HL-60 (cell line): Measurements from ENCODE around the gene IPPK.
A peak's percentile ranks its signal among the peaks of the same experiment; 100 is the strongest.

Experiments used
- DNase-seq, 2 experiments: peaks; one replicate each; pipeline ENCODE4 v3.0.0-alpha.2; 2010 to 2020; ENCODE audit warnings: low read depth in 1 of 2, low spot score in 1 of 2
- H3K27ac ChIP-seq: fragments of 250-450 bp; sonication (Bioruptor Pico); replicated peaks from 2 replicates; pipeline ENCODE4 v1.5.1; 2020; ENCODE audit warnings: mild to moderate bottlenecking, moderate library complexity
- H3K27me3 ChIP-seq: fragments of 250-450 bp; sonication (Bioruptor Pico); 2 replicates; pipeline ENCODE4 v1.5.1; 2021; ENCODE audit warnings: mild to moderate bottlenecking, moderate library complexity; ENCODE audit not compliant: insufficient read depth, poor library complexity, severe bottlenecking
- H3K4me3 ChIP-seq: replicated peaks from 2 replicates; pipeline ENCODE4 v1.5.1; 2011; ENCODE audit warnings: mild to moderate bottlenecking, control low read depth, low read length; ENCODE audit not compliant: insufficient read depth
- CTCF ChIP-seq: IDR thresholded peaks from one replicate; pipeline ENCODE4 v1.5.1; 2011; ENCODE audit warnings: low read length, control low read depth, inconsistent platforms; ENCODE audit not compliant: insufficient read depth
- GABPA ChIP-seq: IDR thresholded peaks from 2 replicates; pipeline ENCODE4 v1.6.1; 2012; ENCODE audit warnings: low read depth
- POLR2AphosphoS5 ChIP-seq: IDR thresholded peaks from 2 replicates; pipeline ENCODE4 v1.6.1; 2012; ENCODE audit warnings: low read depth
- SPI1 ChIP-seq: IDR thresholded peaks from 2 replicates; pipeline ENCODE4 v1.6.1; 2012; ENCODE audit warnings: low read depth, mild to moderate bottlenecking, borderline replicate concordance
- TF ChIP-seq, protein P1 (sequence below): IDR thresholded peaks from 2 replicates; pipeline ENCODE4 v1.6.1; 2012; ENCODE audit warnings: low read depth; ENCODE audit not compliant: insufficient replicate concordance

Gene IPPK

GRCh38 chr9:92615790-92616189 lies 54.1 kb downstream of the IPPK start:
- TF ChIP-seq, protein P1, sequence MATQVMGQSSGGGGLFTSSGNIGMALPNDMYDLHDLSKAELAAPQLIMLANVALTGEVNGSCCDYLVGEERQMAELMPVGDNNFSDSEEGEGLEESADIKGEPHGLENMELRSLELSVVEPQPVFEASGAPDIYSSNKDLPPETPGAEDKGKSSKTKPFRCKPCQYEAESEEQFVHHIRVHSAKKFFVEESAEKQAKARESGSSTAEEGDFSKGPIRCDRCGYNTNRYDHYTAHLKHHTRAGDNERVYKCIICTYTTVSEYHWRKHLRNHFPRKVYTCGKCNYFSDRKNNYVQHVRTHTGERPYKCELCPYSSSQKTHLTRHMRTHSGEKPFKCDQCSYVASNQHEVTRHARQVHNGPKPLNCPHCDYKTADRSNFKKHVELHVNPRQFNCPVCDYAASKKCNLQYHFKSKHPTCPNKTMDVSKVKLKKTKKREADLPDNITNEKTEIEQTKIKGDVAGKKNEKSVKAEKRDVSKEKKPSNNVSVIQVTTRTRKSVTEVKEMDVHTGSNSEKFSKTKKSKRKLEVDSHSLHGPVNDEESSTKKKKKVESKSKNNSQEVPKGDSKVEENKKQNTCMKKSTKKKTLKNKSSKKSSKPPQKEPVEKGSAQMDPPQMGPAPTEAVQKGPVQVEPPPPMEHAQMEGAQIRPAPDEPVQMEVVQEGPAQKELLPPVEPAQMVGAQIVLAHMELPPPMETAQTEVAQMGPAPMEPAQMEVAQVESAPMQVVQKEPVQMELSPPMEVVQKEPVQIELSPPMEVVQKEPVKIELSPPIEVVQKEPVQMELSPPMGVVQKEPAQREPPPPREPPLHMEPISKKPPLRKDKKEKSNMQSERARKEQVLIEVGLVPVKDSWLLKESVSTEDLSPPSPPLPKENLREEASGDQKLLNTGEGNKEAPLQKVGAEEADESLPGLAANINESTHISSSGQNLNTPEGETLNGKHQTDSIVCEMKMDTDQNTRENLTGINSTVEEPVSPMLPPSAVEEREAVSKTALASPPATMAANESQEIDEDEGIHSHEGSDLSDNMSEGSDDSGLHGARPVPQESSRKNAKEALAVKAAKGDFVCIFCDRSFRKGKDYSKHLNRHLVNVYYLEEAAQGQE = no peak
- no peak for TF ChIP-seq GABPA
- no peak for DNase-seq

GRCh38 chr9:92614763-92615461 lies 55.0 kb downstream of the IPPK start:
- Histone ChIP-seq H3K4me3 (no peak overlapping the region), H3K27me3 (no peaks in the 10 kb centered on the region), H3K27ac (no peak overlapping the region)
- DNase-seq = no peak
- TF ChIP-seq POLR2AphosphoS5 = no peak
- TF ChIP-seq SPI1 = peak; percentile 17; the same call in 1 of the 2 replicates

More at GRCh38 chr9:92615790-92616189, 54.1 kb downstream of the IPPK start:
- Histone ChIP-seq H3K27me3 (no peaks in the 10 kb centered on the region), H3K4me3 (no peak overlapping the region), H3K27ac (no peak overlapping the region)

- no peak for DNase-seq
- no peak overlapping the region for H3K4me3 ChIP-seq
- TF ChIP-seq GABPA (no peak), CTCF (no peak), SPI1 (no peak), POLR2AphosphoS5 (no peak)
- TF ChIP-seq, protein P1 = no peak
- H3K27me3 ChIP-seq = no peaks in the 10 kb centered on the region
- no peak overlapping the region for H3K27ac ChIP-seq
Measured at GRCh38 chr9:92614123-92614510, 55.8 kb downstream of the IPPK start.

DNA sequence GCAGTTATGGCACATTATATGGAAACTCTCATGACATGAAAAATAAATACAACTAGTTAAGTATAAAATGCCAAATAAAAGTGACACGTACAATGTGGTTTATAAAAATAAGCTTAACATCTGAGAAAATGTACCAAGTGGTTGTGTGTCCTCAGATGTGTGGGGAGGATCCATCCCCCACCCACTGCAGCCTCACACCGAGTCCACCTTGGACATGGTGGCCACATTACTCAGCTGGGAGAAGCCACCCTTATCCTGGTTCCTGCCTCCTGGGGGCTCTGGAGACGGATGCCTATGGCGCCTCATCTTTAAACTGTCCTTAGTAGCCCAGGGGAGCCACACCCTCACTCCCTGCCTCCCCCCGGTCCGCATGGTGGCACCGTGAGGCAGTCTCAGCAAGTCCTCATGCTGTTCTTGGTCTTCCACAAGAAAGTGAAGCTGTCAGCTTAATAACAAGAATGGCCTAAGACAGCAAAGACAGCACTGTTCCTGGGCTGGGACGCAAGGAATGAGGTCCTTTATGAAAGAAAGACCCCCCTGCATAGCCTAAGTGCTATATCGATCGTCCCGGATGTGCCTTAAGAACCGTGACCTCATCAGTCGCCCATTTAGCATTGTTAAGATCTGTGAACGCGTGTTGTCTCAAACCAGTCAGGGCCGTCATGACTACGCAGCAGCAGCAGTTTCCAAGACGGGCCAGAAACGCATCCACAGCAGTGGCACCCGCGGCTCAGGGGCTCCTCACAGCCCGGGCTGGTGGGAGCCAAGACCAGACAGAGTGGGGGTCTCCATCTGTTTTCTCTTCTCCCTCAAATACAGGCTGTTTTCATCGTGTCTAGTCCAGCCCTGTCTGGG lies 56.4 kb downstream of the IPPK start:
- Histone ChIP-seq H3K27ac (no peak overlapping the region), H3K27me3 (no peaks in the 10 kb centered on the region), H3K4me3 (no peak overlapping the region)
- no peak for DNase-seq
- TF ChIP-seq SPI1 (no peak), CTCF (no peak), POLR2AphosphoS5 (no peak), GABPA (no peak)
- TF ChIP-seq, protein P1 = no peak
